ENCODE results near the gene ASPHD2.

ASPHD2 gene

DNA sequence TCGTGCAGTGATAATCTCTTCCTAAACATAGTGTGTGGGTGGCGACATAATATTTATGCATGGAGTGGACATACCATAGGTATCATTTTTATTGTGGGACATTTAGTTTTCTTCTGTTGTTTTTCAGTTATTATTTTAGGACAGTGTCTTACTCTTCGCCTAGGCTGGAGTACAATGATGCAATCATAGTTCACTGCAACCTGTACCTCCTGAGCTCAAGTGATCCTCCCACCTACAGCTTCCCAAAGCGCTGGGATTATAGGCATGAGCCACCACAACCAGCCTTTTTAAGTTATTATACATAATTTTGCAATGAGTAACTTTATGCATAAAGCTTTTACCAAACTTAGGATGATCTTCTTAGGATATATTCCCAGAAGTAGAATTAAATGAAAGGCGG lies 57.3 kb downstream of the ASPHD2 start:
- FAIRE-seq = no peak
- TF ChIP-seq, protein P1, sequence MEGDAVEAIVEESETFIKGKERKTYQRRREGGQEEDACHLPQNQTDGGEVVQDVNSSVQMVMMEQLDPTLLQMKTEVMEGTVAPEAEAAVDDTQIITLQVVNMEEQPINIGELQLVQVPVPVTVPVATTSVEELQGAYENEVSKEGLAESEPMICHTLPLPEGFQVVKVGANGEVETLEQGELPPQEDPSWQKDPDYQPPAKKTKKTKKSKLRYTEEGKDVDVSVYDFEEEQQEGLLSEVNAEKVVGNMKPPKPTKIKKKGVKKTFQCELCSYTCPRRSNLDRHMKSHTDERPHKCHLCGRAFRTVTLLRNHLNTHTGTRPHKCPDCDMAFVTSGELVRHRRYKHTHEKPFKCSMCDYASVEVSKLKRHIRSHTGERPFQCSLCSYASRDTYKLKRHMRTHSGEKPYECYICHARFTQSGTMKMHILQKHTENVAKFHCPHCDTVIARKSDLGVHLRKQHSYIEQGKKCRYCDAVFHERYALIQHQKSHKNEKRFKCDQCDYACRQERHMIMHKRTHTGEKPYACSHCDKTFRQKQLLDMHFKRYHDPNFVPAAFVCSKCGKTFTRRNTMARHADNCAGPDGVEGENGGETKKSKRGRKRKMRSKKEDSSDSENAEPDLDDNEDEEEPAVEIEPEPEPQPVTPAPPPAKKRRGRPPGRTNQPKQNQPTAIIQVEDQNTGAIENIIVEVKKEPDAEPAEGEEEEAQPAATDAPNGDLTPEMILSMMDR (IDR thresholded peaks at IDR 0.05; ENCODE audit: insufficient read depth, missing control alignments) = no peak
- DNase-seq (ENCODE audit: insufficient read length, low spot score) = no peak

DNA sequence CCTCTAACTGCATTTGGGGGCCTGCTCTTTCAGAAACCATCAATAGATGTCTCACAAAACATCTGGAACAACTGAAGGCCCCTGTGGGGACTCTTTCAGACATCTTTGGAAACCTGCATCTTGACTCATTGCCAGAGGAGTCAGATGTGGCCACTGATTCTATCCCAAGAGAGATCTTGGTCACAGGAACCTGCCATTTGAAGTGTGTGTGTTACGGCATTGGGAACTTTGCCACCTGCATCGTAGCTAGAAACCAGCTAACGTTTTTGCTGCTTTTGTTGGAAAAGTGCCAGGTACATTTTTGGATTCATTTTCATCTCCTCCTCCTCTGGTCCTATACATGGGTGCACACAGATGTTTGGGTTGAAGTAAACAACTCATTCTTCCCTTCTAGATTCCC lies 58.9 kb downstream of the ASPHD2 start:
- DNase-seq (ENCODE audit: insufficient read length, low spot score) (no peak), FAIRE-seq (no peak)
- TF ChIP-seq, protein P1 (IDR thresholded peaks at IDR 0.05; ENCODE audit: insufficient read depth, missing control alignments) = no peak

DNA sequence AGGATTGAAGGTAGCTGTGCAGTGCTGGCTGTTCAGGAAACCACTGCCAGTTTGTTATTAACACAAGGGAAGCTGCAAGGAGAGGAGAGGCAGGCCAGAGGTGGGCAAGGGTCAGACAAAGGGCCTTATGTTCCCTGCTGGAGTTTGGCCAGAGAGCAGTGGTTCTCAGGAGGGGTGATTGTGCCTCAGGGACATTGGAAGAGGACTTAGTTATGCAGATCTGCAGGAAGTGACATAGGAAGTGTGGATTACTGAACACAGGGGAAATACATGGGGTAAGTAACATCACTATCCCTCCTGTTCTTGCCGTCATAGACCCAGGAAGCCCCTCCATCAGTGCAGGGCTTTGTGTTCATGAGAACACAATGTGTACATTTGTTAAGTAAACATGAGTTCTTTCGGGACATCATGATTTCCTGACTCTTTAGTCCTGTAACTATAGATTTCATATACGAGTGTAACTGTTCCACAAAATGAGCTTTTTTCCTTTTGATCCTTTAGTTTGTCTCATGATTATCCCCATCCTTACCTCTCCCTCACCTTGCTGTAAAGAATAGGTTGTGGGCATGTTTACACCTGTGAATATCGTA lies 60.5 kb downstream of the ASPHD2 start:
- no peak for DNase-seq (ENCODE audit: insufficient read length, low spot score)
- no peak for FAIRE-seq
- TF ChIP-seq, protein P1 (IDR thresholded peaks at IDR 0.05; ENCODE audit: insufficient read depth, missing control alignments) = no peak

DNA sequence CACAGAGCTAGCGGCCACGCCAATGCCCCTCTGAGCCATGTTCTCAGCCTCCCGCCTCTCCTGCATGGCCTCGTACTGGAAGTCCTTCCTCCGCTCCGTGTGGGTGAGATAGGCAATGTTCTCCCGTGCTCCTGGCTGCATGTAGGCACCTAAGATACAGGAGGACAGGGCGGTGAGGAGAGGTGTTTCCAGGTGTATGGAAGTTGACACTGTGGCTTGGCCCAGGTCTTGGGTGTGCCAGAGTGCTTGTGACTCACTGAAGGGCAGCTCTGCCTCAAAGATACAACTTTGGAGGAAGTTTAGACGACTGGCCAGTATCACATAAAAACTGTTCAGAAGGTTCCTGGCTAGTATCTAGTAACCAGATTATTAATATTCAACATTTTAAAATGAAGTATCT lies 63.2 kb downstream of the ASPHD2 start:
- no peak for FAIRE-seq
- TF ChIP-seq, protein P1 (IDR thresholded peaks at IDR 0.05; ENCODE audit: insufficient read depth, missing control alignments) = no peak
- no peak for DNase-seq (ENCODE audit: insufficient read length, low spot score)

DNA sequence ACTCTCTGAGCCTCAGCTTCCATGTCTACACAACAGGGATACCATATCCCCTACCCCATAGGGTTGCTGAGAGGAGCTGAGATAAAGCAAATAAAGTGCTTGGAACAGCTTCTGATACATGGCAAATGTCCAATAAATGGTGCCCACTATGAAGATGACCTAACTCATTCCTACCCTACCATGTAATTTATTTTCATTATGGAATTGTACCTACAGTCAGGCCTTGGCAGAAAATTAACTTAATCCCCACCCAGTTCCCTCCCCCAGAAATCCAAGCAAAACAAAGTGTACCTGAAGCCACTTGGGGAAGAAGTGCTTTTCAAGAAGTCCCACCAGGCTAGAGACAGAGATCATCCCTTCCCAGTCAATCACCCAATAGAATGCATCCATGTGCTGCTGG lies 65.4 kb downstream of the ASPHD2 start:
- FAIRE-seq (no peak), DNase-seq (ENCODE audit: insufficient read length, low spot score) (no peak)
- TF ChIP-seq, protein P1 (IDR thresholded peaks at IDR 0.05; ENCODE audit: insufficient read depth, missing control alignments) = no peak

All from D721Med (cell line).